Sigmoid colon (tissue), 4 donors: ENCODE measurements around the gene ATP2B2.

Experiments used
- CTCF ChIP-seq, 4 experiments: fragments of 450-650 bp in 3 of 4; fragments of 200-600 bp in 1 of 4; IDR thresholded peaks; one replicate each; pipeline ENCODE4 v1.5.1; 2016 to 2019; ENCODE audit warnings: antibody characterized with exemption in 4 of 4, mild to moderate bottlenecking in 3 of 4, moderate library complexity in 2 of 4
- EP300 ChIP-seq, 4 donors: sonication (generic); formaldehyde crosslinking; IDR thresholded peaks; one replicate each; pipeline ENCODE4 v1.6.1; 2017; ENCODE audit warnings: antibody characterized with exemption in 4 of 4
- POLR2A ChIP-seq, 2 donors: fragments of 450-650 bp; IDR thresholded peaks; one replicate each; pipeline ENCODE4 v1.6.1; 2016; ENCODE audit warnings: antibody characterized with exemption in 2 of 2, mild to moderate bottlenecking in 2 of 2, moderate library complexity in 2 of 2
- POLR2AphosphoS5 ChIP-seq, 4 donors: sonication (generic); formaldehyde crosslinking; IDR thresholded peaks; one replicate each; pipeline ENCODE4 v1.6.1; 2017; ENCODE audit warnings: antibody characterized with exemption in 4 of 4

DNA sequence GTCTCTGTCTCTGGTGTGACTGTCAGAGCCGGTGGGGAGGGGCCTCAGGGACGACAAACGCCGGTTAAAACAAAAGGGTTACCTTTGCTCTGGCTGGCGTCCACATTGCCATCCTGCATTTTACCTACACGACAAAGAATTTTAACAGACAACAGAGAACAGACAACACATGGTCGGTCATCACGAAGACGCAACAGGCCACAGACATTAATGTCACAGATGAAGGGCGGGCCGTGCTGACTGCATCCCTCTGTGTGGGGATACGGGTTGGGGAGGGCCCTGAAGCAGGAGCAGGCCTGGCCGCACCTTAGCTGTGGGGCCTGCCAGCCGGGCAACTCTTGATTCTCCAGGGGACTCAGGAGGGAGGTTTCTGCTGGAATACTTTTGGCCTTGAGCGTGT is 126.2 kb downstream of the ATP2B2 start:
- TF ChIP-seq POLR2AphosphoS5 (IDR thresholded peaks at IDR 0.05) (no peak), POLR2A (IDR thresholded peaks at IDR 0.05) (no peak), CTCF (IDR thresholded peaks at IDR 0.05) (no peak), EP300 (IDR thresholded peaks at IDR 0.05) (no peak)
